ENCODE data around the gene PLXNA2. TPM values are rescaled to one million over a fixed set of nuclear protein-coding genes. Genes with fewer than 3 reads are reported as not detected.

The PLXNA2 gene
- total RNA-seq, 1 donor from 2014 or later = 38.3 TPM

DNA sequence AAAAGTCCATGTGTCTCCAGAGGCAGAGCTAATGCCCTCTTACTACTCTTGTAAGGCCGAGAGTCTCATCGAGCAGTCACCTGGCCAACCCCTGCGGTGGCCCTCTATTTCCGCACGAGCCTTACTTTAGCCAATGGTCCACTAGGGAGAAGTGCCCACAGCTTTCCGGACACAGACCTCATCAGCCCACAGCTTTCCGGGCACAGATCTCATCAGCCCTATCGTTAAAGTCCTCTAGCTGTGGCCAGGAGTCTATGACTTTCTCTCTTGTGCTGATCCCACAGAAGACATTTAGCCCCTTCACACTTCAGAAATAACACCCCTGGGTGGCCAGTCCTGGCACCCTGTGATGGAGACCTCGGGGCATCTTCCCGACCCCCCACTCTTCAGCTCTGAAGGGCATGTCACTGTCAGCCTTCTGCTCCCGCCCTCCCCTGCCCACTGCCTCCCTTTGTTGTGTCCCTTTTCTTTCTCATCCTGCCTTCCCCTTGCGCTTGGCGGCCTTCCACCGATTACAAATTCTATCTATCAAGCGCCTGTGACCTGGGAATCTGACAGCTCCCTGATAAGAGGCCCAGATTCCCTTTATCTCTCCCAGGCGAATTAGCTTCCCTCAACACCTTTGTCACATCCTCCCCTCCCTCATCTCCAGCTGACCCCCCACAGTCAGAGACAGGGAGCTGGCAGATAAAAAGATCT, 161.0 kb downstream of the PLXNA2 start:
- no peaks in the 10 kb centered on the region for H3K9me3 ChIP-seq
- peaks cover 15% of the 10 kb centered on the region for H3K4me1 ChIP-seq
- intact Hi-C loops (cut with DNase I) = loop anchor here (10.0 kb wide), 1 partner anchor 58 kb away; no protein-coding TSS in a partner anchor
- H3K27me3 ChIP-seq = no peaks in the 10 kb centered on the region
- H3K36me3 ChIP-seq = no peaks in the 10 kb centered on the region
- H3K4me3 ChIP-seq = no peak overlapping the region
- H3K27ac ChIP-seq = no peak overlapping the region
- no peak for DNase-seq (ENCODE audit: extremely low spot score in 2 of 2)
- TF ChIP-seq, protein P1, sequence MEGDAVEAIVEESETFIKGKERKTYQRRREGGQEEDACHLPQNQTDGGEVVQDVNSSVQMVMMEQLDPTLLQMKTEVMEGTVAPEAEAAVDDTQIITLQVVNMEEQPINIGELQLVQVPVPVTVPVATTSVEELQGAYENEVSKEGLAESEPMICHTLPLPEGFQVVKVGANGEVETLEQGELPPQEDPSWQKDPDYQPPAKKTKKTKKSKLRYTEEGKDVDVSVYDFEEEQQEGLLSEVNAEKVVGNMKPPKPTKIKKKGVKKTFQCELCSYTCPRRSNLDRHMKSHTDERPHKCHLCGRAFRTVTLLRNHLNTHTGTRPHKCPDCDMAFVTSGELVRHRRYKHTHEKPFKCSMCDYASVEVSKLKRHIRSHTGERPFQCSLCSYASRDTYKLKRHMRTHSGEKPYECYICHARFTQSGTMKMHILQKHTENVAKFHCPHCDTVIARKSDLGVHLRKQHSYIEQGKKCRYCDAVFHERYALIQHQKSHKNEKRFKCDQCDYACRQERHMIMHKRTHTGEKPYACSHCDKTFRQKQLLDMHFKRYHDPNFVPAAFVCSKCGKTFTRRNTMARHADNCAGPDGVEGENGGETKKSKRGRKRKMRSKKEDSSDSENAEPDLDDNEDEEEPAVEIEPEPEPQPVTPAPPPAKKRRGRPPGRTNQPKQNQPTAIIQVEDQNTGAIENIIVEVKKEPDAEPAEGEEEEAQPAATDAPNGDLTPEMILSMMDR (IDR thresholded peaks at IDR 0.05) = no peak
- TF ChIP-seq POLR2AphosphoS5 (IDR thresholded peaks at IDR 0.05; ENCODE audit: insufficient read depth in 1 of 2, low read depth in 1 of 2) (no peak), POLR2A (IDR thresholded peaks at IDR 0.05) (no peak)

DNA sequence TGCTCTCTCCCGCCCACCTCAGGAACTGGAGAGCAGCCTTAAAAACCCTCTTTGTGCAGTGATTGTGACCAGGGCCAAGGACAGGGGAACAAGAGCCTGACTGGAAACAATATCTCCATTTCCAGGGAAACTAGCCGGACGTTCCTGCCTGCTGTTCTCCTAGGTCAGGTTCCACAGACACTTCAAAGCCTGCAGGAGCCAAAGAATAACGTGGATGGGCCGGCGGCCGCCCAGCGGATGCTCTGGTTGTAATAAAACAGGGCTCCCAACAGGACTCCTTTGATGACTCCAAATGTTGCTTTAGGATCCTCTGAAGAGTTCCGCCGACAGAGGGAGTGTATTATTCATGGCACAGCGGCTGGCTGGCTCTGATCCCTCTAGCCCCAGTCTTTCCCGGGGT, 162.2 kb downstream of the PLXNA2 start:
- Histone ChIP-seq H3K36me3 (no peaks in the 10 kb centered on the region), H3K27me3 (no peaks in the 10 kb centered on the region), H3K27ac (no peak overlapping the region), H3K4me3 (no peak overlapping the region), H3K4me1 (peaks cover 15% of the 10 kb centered on the region), H3K9me3 (no peaks in the 10 kb centered on the region)
- no peak for DNase-seq (ENCODE audit: extremely low spot score in 2 of 2)
- intact Hi-C loops (cut with DNase I) = loop anchor here (10.0 kb wide), 1 partner anchor 57 kb away; no protein-coding TSS in a partner anchor
- TF ChIP-seq, protein P1 (IDR thresholded peaks at IDR 0.05) = no peak
- TF ChIP-seq POLR2AphosphoS5 (IDR thresholded peaks at IDR 0.05; ENCODE audit: insufficient read depth in 1 of 2, low read depth in 1 of 2) (no peak), POLR2A (IDR thresholded peaks at IDR 0.05) (no peak)

DNA sequence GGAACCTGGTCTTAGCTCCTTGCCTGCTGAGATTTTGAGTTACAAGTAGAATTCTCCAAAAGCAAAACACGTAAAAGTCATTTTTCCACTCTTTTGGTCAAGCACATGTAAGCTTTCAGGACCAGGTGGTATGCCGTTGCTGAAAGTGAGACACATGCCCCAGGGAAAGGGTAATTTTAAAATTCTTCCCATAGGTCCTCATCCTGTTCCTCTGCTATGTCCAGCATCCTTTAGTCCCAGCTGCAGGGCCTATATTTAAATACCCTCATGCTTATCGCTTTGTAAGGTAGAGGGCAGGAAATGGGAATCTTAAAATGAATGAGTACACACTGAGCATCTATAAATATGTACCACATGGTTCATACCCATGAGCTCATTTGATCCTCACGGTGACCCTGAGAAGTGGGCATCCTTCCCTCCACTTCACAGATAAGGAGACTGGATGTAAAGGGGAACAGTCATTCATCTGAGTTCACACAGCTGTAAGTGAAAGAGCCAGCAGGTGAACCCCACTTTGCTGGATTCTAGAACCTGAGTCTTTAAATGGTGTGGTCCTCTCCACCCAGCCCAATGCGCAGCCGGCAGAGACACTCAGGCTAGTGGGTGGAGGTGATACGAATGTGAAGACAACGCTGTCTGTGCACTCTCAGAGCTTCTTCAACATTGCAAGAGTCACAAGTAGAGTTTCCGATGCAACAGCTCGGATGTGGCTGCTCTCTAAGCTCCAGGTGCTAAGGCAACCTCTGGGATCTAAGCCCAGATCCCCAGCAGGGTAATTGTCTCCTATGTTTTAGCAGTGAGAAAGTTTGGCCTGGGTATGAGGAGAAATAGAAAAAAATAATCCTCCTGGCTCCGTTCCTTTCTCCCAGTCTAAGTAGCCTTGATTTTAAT, 163.5 kb downstream of the PLXNA2 start:
- intact Hi-C loops (cut with DNase I) = loop anchor here (10.0 kb wide), 1 partner anchor 56 kb away; no protein-coding TSS in a partner anchor
- no peaks in the 10 kb centered on the region for H3K36me3 ChIP-seq

DNA sequence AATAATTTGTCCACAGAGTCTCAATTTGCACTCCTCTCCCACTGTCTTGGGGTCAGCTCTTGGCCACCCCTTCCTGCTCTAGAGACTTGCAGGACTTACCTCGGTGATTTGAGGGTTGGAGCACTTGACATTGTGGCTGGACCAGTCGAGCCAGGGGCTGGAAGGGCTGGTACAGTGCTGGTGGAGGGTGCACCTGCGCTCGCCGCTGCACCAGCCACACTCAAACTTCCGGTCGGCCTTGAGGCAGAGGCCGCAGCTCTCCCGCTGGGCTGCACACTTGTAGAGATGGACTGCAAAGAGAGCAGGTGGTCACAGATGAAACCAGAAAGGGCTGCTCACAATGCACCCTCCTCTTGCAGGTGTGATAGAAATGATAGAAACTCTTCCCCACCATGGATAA, 165.0 kb downstream of the PLXNA2 start:
- intact Hi-C loops (cut with DNase I) = no loop called here
- H3K4me3 ChIP-seq = no peak overlapping the region
- TF ChIP-seq POLR2AphosphoS5 (IDR thresholded peaks at IDR 0.05; ENCODE audit: insufficient read depth in 1 of 2, low read depth in 1 of 2) = no peak
- TF ChIP-seq, protein P1 (IDR thresholded peaks at IDR 0.05) = no peak
- TF ChIP-seq POLR2A (IDR thresholded peaks at IDR 0.05) = no peak
- no peak for DNase-seq (ENCODE audit: extremely low spot score in 2 of 2)
- no peaks in the 10 kb centered on the region for H3K36me3 ChIP-seq
- H3K27ac ChIP-seq = no peak overlapping the region
- no peaks in the 10 kb centered on the region for H3K9me3 ChIP-seq
- H3K4me1 ChIP-seq = no peaks in the 10 kb centered on the region
- no peaks in the 10 kb centered on the region for H3K27me3 ChIP-seq

More for the DNA sequence above, 163.5 kb downstream of the PLXNA2 start:
- Histone ChIP-seq H3K27ac (no peak overlapping the region), H3K27me3 (no peaks in the 10 kb centered on the region), H3K4me1 (peaks cover 9% of the 10 kb centered on the region), H3K4me3 (no peak overlapping the region), H3K9me3 (no peaks in the 10 kb centered on the region)
- no peak for TF ChIP-seq POLR2A (IDR thresholded peaks at IDR 0.05)
- TF ChIP-seq, protein P1 (IDR thresholded peaks at IDR 0.05) = no peak
- TF ChIP-seq POLR2AphosphoS5 (IDR thresholded peaks at IDR 0.05; ENCODE audit: insufficient read depth in 1 of 2, low read depth in 1 of 2) = no peak
- no peak for DNase-seq (ENCODE audit: extremely low spot score in 2 of 2)

Data from vagina (tissue), 2 donors.